Pulmonary artery endothelial cell (primary cell): ENCODE data around the gene SCARB2. TPM values are rescaled to one million over a fixed set of nuclear protein-coding genes. Genes with fewer than 3 reads are reported as not detected.
"Not testable (repeated sequence)": the region's sequence is repeated elsewhere in the genome, so short reads cannot be mapped to it uniquely, and the experiment has no call there.

Source experiments
- DNase-seq: peaks from one replicate; pipeline ENCODE4 v3.0.0-alpha.2; 2011; ENCODE audit warnings: low read depth, low spot score
- total RNA-seq: library from RNA; depleted of rRNA; stranded (reverse); fragments of >200 nt; gene quantifications from 2 replicates; pipeline ENCODE4 v1.2.3, GENCODE V29; 2014

Gene SCARB2
- total RNA-seq = 171 and 193 TPM in 2 replicates

GRCh38 chr4:76213415-76214176 is at the start of gene SCARB2:
SCARB2 (minus strand) TSS chr4:76213824; CDS start chr4:76213543, 281 bp downstream.
- DNase-seq = no peak

GRCh38 chr4:76260571-76260970 is 46.9 kb upstream of the SCARB2 start:
- no peak for DNase-seq

GRCh38 chr4:76257824-76258223 is 44.2 kb upstream of the SCARB2 start:
- no peak for DNase-seq

- no peak for DNase-seq
Observed at GRCh38 chr4:76256968-76257367, 43.3 kb upstream of the SCARB2 start.

GRCh38 chr4:76256032-76256431 is 42.4 kb upstream of the SCARB2 start:
- no peak for DNase-seq

GRCh38 chr4:76253511-76253910 is 39.9 kb upstream of the SCARB2 start:
- no peak for DNase-seq

GRCh38 chr4:76252271-76252653 is 38.6 kb upstream of the SCARB2 start:
- no peak for DNase-seq

GRCh38 chr4:76251441-76252270 is 38.0 kb upstream of the SCARB2 start, which contains the start of gene FAM47E:
FAM47E (plus strand) TSS chr4:76251721; CDS start chr4:76251747, 26 bp downstream.
- no peak for DNase-seq

GRCh38 chr4:76250962-76251361 is 37.3 kb upstream of the SCARB2 start:
- no peak for DNase-seq

- no peak for DNase-seq
Observed at GRCh38 chr4:76246852-76247251, 33.2 kb upstream of the SCARB2 start.

- DNase-seq = no peak
Observed at GRCh38 chr4:76246025-76246424, 32.4 kb upstream of the SCARB2 start.

GRCh38 chr4:76243877-76244276 is 30.3 kb upstream of the SCARB2 start:
- DNase-seq = not testable (repeated sequence)

- DNase-seq = no peak
Observed at GRCh38 chr4:76240236-76240635, 26.6 kb upstream of the SCARB2 start.

GRCh38 chr4:76238701-76239100 is 25.1 kb upstream of the SCARB2 start:
- DNase-seq = no peak

GRCh38 chr4:76238236-76238635 is 24.6 kb upstream of the SCARB2 start:
- no peak for DNase-seq

- DNase-seq = no peak
Observed at GRCh38 chr4:76235915-76236314, 22.3 kb upstream of the SCARB2 start.

- DNase-seq = no peak
Observed at GRCh38 chr4:76235407-76235806, 21.8 kb upstream of the SCARB2 start.

GRCh38 chr4:76234679-76235044 is 21.0 kb upstream of the SCARB2 start:
- no peak for DNase-seq

- DNase-seq = no peak
Observed at GRCh38 chr4:76233967-76234678, 20.5 kb upstream of the SCARB2 start.

GRCh38 chr4:76233529-76233928 is 19.9 kb upstream of the SCARB2 start:
- no peak for DNase-seq

GRCh38 chr4:76233083-76233482 is 19.5 kb upstream of the SCARB2 start:
- no peak for DNase-seq

GRCh38 chr4:76232681-76233080 is 19.1 kb upstream of the SCARB2 start:
- DNase-seq = no peak
